ENCODE data around the gene SLC43A3. TPM values are rescaled to one million over a fixed set of nuclear protein-coding genes. Genes with fewer than 3 reads are reported as not detected.
A peak's percentile ranks its signal among the peaks of the same experiment; 100 is the strongest.

SLC43A3 gene
- total and polyA plus RNA-seq, 9 of the 15 experiments (the other 6 are each of a cell fraction or from before 2014, with no cell fraction given) = 63.7 to 281 (median 139) TPM

DNA sequence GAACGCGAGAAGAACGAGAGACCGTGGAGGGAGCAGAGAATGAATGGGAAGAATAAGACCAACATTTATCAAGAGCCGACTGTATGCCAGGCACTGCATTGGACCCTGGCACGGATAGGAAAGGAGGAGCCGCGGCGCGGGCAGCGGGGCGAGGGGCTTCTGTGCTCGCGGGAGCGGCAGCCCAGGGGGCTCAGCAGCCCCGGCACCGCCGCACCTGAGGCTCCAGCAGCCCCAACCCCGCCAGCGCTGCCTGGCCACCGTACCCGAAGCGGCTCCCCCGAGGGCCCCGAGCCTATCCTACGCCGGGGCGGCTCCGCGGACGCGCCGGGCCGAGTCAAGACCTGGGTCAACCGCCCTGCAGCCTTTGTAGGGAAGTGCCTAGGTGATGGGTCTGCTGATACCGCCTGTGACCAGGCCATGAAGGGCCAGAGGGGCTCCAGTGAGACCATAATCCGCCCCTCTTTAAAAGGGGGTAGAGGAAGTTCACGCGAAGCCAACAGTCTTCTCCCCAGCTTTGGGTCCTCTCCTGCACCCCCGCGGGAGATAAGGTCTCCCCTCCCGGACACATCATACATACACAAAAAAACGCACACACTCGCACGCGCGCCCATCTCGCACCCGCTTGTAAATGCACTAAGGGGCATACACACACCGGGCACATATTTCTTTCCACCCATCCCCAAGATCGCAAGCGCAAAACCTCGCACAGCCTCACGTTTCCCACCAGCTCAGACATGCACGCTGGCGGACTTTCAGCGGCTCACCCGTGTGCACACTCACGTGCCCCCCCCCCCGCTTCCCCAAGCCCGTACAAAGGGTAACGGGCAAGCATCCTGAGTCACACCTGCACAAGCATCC is 32.5 kb upstream of the SLC43A3 start (continued):
- TF ChIP-seq ZNF778 (CRISPR knock-in tag; IDR thresholded peaks at IDR 0.05) = no peak
- TF ChIP-seq COPS2 (conservative IDR thresholded peaks at IDR 0.05) = no peak
- no peak for TF ChIP-seq KLF10 (CRISPR knock-in tag; IDR thresholded peaks at IDR 0.05)
- TF ChIP-seq, protein P1, sequence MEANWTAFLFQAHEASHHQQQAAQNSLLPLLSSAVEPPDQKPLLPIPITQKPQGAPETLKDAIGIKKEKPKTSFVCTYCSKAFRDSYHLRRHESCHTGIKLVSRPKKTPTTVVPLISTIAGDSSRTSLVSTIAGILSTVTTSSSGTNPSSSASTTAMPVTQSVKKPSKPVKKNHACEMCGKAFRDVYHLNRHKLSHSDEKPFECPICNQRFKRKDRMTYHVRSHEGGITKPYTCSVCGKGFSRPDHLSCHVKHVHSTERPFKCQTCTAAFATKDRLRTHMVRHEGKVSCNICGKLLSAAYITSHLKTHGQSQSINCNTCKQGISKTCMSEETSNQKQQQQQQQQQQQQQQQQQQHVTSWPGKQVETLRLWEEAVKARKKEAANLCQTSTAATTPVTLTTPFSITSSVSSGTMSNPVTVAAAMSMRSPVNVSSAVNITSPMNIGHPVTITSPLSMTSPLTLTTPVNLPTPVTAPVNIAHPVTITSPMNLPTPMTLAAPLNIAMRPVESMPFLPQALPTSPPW (CRISPR knock-in tag; IDR thresholded peaks at IDR 0.05) = no peak
- TF ChIP-seq NFXL1 (CRISPR knock-in tag; IDR thresholded peaks at IDR 0.05) = no peak
- peak; percentile 12; the same call in 1 of the 2 replicates for TF ChIP-seq ZNF316 (IDR thresholded peaks at IDR 0.05)
- TF ChIP-seq SIN3B (IDR thresholded peaks at IDR 0.05; ENCODE audit: low read depth) = no peak
- TF ChIP-seq, protein P2, sequence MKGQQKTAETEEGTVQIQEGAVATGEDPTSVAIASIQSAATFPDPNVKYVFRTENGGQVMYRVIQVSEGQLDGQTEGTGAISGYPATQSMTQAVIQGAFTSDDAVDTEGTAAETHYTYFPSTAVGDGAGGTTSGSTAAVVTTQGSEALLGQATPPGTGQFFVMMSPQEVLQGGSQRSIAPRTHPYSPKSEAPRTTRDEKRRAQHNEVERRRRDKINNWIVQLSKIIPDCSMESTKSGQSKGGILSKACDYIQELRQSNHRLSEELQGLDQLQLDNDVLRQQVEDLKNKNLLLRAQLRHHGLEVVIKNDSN (CRISPR knock-in tag; IDR thresholded peaks at IDR 0.05) = no peak; the same call in 1 of the 2 replicates
- no peak for TF ChIP-seq KLF16 (IDR thresholded peaks at IDR 0.05)
- no peak for TF ChIP-seq GATAD2A (IDR thresholded peaks at IDR 0.05)
- TF ChIP-seq TFAM (CRISPR knock-in tag; conservative IDR thresholded peaks at IDR 0.05) = no peak
- TF ChIP-seq ZNF175 (CRISPR knock-in tag; IDR thresholded peaks at IDR 0.05; ENCODE audit: low read depth) = no peak
- no peak for TF ChIP-seq ZKSCAN8 (CRISPR knock-in tag; IDR thresholded peaks at IDR 0.05)
- TF ChIP-seq, protein P3, sequence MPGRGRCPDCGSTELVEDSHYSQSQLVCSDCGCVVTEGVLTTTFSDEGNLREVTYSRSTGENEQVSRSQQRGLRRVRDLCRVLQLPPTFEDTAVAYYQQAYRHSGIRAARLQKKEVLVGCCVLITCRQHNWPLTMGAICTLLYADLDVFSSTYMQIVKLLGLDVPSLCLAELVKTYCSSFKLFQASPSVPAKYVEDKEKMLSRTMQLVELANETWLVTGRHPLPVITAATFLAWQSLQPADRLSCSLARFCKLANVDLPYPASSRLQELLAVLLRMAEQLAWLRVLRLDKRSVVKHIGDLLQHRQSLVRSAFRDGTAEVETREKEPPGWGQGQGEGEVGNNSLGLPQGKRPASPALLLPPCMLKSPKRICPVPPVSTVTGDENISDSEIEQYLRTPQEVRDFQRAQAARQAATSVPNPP (IDR thresholded peaks at IDR 0.05; ENCODE audit: borderline replicate concordance, insufficient read depth, insufficient read length) = no peak
- no peak for TF ChIP-seq PHF20 (IDR thresholded peaks at IDR 0.05; ENCODE audit: partially characterized antibody)
- TF ChIP-seq ZNF217 (CRISPR knock-in tag; IDR thresholded peaks at IDR 0.05) = no peak
- TF ChIP-seq, protein P4, sequence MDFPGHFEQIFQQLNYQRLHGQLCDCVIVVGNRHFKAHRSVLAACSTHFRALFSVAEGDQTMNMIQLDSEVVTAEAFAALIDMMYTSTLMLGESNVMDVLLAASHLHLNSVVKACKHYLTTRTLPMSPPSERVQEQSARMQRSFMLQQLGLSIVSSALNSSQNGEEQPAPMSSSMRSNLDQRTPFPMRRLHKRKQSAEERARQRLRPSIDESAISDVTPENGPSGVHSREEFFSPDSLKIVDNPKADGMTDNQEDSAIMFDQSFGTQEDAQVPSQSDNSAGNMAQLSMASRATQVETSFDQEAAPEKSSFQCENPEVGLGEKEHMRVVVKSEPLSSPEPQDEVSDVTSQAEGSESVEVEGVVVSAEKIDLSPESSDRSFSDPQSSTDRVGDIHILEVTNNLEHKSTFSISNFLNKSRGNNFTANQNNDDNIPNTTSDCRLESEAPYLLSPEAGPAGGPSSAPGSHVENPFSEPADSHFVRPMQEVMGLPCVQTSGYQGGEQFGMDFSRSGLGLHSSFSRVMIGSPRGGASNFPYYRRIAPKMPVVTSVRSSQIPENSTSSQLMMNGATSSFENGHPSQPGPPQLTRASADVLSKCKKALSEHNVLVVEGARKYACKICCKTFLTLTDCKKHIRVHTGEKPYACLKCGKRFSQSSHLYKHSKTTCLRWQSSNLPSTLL (IDR thresholded peaks at IDR 0.05) = no peak
- no peak for TF ChIP-seq PTRF (tag; IDR thresholded peaks at IDR 0.05)
- no peak for TF ChIP-seq JUN (IDR thresholded peaks at IDR 0.05; ENCODE audit: borderline replicate concordance, low read depth, low read length)
- no peak for TF ChIP-seq JUN (CRISPR knock-in tag; IDR thresholded peaks at IDR 0.05; ENCODE audit: borderline replicate concordance)
- no peak for TF ChIP-seq XRCC5 (IDR thresholded peaks at IDR 0.05; ENCODE audit: low read depth, low read length)
- TF ChIP-seq SMARCC2 (IDR thresholded peaks at IDR 0.05; ENCODE audit: low read depth) = no peak

Measured in K562 (cell line).